Thoracic aorta (tissue), 2 donors: ENCODE results near the gene PCCA. TPM values are rescaled to one million over a fixed set of nuclear protein-coding genes. Genes with fewer than 3 reads are reported as not detected.

ENCODE experiments used
- ATAC-seq: fragments of 150-250 bp; one replicate; pipeline ENCODE4 v1.8.0; 2017; ENCODE audit warnings: low read depth; ENCODE audit not compliant: insufficient number of reproducible peaks, low FRiP score
- DNase-seq: peaks from one replicate; pipeline ENCODE4 v3.0.0-alpha.2; 2020; ENCODE audit warnings: low spot score
- H3K27ac ChIP-seq, 2 donors: fragments of 200-600 bp; sonication (generic); 1 replicate in 1 of 2; 2 replicates in 1 of 2; pipeline ENCODE4 v1.5.1; 2016; ENCODE audit warnings: mild to moderate bottlenecking in 2 of 2, moderate library complexity in 2 of 2
- H3K27me3 ChIP-seq: fragments of 200-600 bp; sonication (generic); replicated peaks from 2 replicates; pipeline ENCODE4 v1.6.0; 2016; ENCODE audit warnings: mild to moderate bottlenecking; ENCODE audit not compliant: insufficient read depth
- H3K36me3 ChIP-seq: fragments of 200-600 bp; sonication (generic); one replicate; pipeline ENCODE4 v1.5.1; 2016
- H3K4me1 ChIP-seq, 2 donors: fragments of 200-600 bp; sonication (generic); 1 replicate in 1 of 2; 2 replicates in 1 of 2; pipeline versions ENCODE4 v1.5.1 to v1.6.0; 2016; ENCODE audit warnings: low read depth in 2 of 2, mild to moderate bottlenecking in 1 of 2; ENCODE audit not compliant: control insufficient read depth in 1 of 2
- H3K4me3 ChIP-seq: fragments of 200-600 bp; sonication (generic); 2 replicates; pipeline ENCODE4 v1.5.1; 2016; ENCODE audit warnings: mild to moderate bottlenecking
- H3K9me3 ChIP-seq: fragments of 200-600 bp; sonication (generic); 2 replicates; pipeline ENCODE4 v1.5.1; 2016
- CTCF ChIP-seq: fragments of 200-600 bp; sonication (generic); IDR thresholded peaks from one replicate; pipeline ENCODE4 v1.5.1; 2019; ENCODE audit warnings: antibody characterized with exemption
- total RNA-seq, 2 donors: library from RNA; depleted of rRNA; stranded (reverse); fragments of >200 nt; gene quantifications; one replicate each; pipeline versions ENCODE4 v1.1.0 to v1.2.3, GENCODE V29; 2016

PCCA gene
- total RNA-seq, 2 donors from 2014 or later: 17.2 to 51.6 TPM

- Histone ChIP-seq H3K4me3 (no peak overlapping the region), H3K27me3 (no peaks in the 10 kb centered on the region), H3K36me3 (no peaks in the 10 kb centered on the region), H3K4me1 (no peaks in the 10 kb centered on the region), H3K27ac (no peak overlapping the region), H3K9me3 (no peaks in the 10 kb centered on the region)
- ATAC-seq: no peak
- DNase-seq: no peak
- TF ChIP-seq CTCF: no peak
These were observed 413.6 kb downstream of the PCCA start for GRCh38 chr13:100502446-100502845.

- H3K4me1 ChIP-seq: no peaks in the 10 kb centered on the region
- DNase-seq (no peak), ATAC-seq (no peak)
- H3K27ac ChIP-seq: no peak overlapping the region
- H3K27me3 ChIP-seq: no peaks in the 10 kb centered on the region
- no peak overlapping the region for H3K4me3 ChIP-seq
- H3K36me3 ChIP-seq: no peaks in the 10 kb centered on the region
- TF ChIP-seq CTCF: no peak
- H3K9me3 ChIP-seq: no peaks in the 10 kb centered on the region
These were observed 414.7 kb downstream of the PCCA start for GRCh38 chr13:100503622-100504021.

GRCh38 chr13:100506154-100506553 is 417.3 kb downstream of the PCCA start:
- Histone ChIP-seq H3K9me3 (no peaks in the 10 kb centered on the region), H3K27me3 (no peaks in the 10 kb centered on the region), H3K36me3 (no peaks in the 10 kb centered on the region), H3K4me1 (no peaks in the 10 kb centered on the region), H3K4me3 (no peak overlapping the region), H3K27ac (no peak overlapping the region)
- ATAC-seq: no peak
- no peak for DNase-seq
- no peak for TF ChIP-seq CTCF

- H3K36me3 ChIP-seq: no peaks in the 10 kb centered on the region
- TF ChIP-seq CTCF: no peak
- DNase-seq: no peak
- H3K9me3 ChIP-seq: no peaks in the 10 kb centered on the region
- H3K27me3 ChIP-seq: no peaks in the 10 kb centered on the region
- H3K27ac ChIP-seq: no peak overlapping the region
- no peak overlapping the region for H3K4me3 ChIP-seq
- no peaks in the 10 kb centered on the region for H3K4me1 ChIP-seq
- ATAC-seq: no peak
These were observed 417.9 kb downstream of the PCCA start for GRCh38 chr13:100506600-100507422.

- ATAC-seq (no peak), DNase-seq (no peak)
- no peaks in the 10 kb centered on the region for H3K36me3 ChIP-seq
- no peak for TF ChIP-seq CTCF
- no peaks in the 10 kb centered on the region for H3K4me1 ChIP-seq
- no peaks in the 10 kb centered on the region for H3K27me3 ChIP-seq
- H3K4me3 ChIP-seq: no peak overlapping the region
- H3K27ac ChIP-seq: no peak overlapping the region
- no peaks in the 10 kb centered on the region for H3K9me3 ChIP-seq
These were observed 419.6 kb downstream of the PCCA start for GRCh38 chr13:100508455-100508854.
